ENCODE measurements around the gene OASL. TPM values are rescaled to one million over a fixed set of nuclear protein-coding genes. Genes with fewer than 3 reads are reported as not detected.

Gene OASL
- polyA plus RNA-seq, 1 donor from 2014 or later, result 0.42 TPM

DNA sequence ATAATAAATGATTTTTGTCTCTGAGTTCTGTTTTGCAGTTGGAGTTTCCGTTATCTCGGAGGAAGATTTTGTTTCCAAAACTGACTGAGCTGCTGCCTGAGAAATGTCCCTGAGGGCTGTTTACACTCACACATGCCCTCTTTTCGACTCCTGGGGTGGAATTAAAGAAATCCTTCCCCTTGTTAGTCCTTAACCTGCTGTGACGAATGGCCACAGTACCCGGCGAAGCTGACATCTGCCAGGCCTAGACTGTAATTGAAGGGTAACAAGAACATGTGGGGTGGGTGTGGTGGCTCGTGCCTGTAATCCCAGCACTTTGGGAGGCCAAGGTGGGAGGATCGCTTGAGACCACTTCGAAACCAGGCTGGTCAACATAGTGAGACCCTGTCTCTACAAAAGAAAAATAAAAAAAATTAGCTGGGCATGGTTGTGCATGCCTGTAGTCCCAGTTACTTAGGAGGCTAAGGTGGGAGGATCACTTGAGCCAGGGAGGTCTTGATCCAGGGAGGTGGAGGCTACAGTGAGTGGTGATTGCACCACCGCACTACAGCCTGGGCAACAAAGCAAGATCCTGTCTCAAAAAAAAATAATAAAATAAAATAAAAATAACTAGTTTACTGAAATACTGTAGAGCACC, 8.4 kb downstream of the OASL start:
- H3K9me2 ChIP-seq (ENCODE audit: insufficient read depth, low read length), result no peaks in the 10 kb centered on the region
- no peak overlapping the region for H2AFZ ChIP-seq (ENCODE audit: low read depth, low read length)

DNA sequence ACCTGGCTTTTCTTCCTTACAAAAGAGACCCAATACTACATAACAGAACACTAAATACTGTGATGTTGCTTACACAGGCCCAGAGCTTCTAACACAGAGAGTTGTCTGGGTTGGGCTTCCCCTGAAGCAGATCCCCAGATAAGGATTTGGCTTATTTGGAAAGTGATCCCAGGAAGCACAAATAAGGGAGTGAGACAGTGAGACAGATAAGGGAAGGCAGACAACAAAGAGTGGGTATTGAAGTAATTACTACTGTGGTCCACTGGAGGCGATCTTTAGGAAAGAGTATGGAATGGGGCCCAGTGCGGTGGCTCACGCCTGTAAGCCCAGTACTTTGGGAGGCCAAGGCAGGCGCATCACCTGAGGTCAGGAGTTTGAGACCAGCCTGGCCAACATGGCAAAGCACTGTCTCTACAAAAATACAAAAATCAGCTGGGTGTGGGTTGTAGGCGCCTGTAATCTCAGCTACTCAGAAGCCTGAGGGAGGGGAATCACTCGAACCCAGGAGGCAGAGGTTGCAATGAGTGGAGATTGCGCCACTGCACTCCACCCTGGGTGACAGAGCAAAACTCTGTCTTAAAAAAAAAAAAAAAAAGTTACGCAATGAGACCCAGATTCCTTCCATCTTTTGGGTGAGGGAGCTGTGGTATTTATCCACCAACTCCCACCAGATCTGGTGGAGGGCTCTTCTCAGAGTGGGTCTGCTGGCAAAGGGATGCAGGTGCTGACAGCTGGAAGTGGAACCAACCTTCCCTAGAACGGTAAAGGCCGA, 12.6 kb downstream of the OASL start:
- Histone ChIP-seq H3K36me3 (ENCODE audit: insufficient read depth, low read length) (no peaks in the 10 kb centered on the region), H3K79me2 (replicated peaks; ENCODE audit: insufficient read depth, low read length) (no peaks in the 10 kb centered on the region), H3K4me3 (ENCODE audit: low read length) (no peak overlapping the region), H3F3A (ENCODE audit: insufficient read depth, low read length, poor library complexity, severe bottlenecking) (no peaks in the 10 kb centered on the region), H3K9ac (ENCODE audit: low read length) (no peak overlapping the region), H3K27me3 (ENCODE audit: insufficient read depth, low read depth, low read length) (no peaks in the 10 kb centered on the region), H2AFZ (ENCODE audit: low read depth, low read length) (no peak overlapping the region), H3K27ac (ENCODE audit: low read length) (no peak overlapping the region), H3K9me2 (ENCODE audit: insufficient read depth, low read length) (no peaks in the 10 kb centered on the region), H3K4me2 (ENCODE audit: low read length) (no peak overlapping the region), H4K20me1 (ENCODE audit: insufficient read depth) (no peaks in the 10 kb centered on the region), H3K9me3 (ENCODE audit: low read length) (no peaks in the 10 kb centered on the region)
- TF ChIP-seq MXI1 (conservative IDR thresholded peaks at IDR 0.05; ENCODE audit: poor library complexity, severe bottlenecking), result no peak
- TF ChIP-seq, protein P1, sequence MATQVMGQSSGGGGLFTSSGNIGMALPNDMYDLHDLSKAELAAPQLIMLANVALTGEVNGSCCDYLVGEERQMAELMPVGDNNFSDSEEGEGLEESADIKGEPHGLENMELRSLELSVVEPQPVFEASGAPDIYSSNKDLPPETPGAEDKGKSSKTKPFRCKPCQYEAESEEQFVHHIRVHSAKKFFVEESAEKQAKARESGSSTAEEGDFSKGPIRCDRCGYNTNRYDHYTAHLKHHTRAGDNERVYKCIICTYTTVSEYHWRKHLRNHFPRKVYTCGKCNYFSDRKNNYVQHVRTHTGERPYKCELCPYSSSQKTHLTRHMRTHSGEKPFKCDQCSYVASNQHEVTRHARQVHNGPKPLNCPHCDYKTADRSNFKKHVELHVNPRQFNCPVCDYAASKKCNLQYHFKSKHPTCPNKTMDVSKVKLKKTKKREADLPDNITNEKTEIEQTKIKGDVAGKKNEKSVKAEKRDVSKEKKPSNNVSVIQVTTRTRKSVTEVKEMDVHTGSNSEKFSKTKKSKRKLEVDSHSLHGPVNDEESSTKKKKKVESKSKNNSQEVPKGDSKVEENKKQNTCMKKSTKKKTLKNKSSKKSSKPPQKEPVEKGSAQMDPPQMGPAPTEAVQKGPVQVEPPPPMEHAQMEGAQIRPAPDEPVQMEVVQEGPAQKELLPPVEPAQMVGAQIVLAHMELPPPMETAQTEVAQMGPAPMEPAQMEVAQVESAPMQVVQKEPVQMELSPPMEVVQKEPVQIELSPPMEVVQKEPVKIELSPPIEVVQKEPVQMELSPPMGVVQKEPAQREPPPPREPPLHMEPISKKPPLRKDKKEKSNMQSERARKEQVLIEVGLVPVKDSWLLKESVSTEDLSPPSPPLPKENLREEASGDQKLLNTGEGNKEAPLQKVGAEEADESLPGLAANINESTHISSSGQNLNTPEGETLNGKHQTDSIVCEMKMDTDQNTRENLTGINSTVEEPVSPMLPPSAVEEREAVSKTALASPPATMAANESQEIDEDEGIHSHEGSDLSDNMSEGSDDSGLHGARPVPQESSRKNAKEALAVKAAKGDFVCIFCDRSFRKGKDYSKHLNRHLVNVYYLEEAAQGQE (IDR thresholded peaks at IDR 0.05; ENCODE audit: borderline replicate concordance), result no peak
- TF ChIP-seq RAD21 (conservative IDR thresholded peaks at IDR 0.05), result no peak
- TF ChIP-seq, protein P2, sequence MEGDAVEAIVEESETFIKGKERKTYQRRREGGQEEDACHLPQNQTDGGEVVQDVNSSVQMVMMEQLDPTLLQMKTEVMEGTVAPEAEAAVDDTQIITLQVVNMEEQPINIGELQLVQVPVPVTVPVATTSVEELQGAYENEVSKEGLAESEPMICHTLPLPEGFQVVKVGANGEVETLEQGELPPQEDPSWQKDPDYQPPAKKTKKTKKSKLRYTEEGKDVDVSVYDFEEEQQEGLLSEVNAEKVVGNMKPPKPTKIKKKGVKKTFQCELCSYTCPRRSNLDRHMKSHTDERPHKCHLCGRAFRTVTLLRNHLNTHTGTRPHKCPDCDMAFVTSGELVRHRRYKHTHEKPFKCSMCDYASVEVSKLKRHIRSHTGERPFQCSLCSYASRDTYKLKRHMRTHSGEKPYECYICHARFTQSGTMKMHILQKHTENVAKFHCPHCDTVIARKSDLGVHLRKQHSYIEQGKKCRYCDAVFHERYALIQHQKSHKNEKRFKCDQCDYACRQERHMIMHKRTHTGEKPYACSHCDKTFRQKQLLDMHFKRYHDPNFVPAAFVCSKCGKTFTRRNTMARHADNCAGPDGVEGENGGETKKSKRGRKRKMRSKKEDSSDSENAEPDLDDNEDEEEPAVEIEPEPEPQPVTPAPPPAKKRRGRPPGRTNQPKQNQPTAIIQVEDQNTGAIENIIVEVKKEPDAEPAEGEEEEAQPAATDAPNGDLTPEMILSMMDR (IDR thresholded peaks at IDR 0.05; ENCODE audit: poor library complexity, severe bottlenecking), result no peak
- no peak for TF ChIP-seq SMC3 (conservative IDR thresholded peaks at IDR 0.05; ENCODE audit: poor library complexity)
- no peak for TF ChIP-seq EZH2 (IDR thresholded peaks at IDR 0.05; ENCODE audit: borderline replicate concordance, insufficient read depth, low read length, poor library complexity, severe bottlenecking)
- TF ChIP-seq EP300 (conservative IDR thresholded peaks at IDR 0.05; ENCODE audit: poor library complexity, severe bottlenecking), result no peak
- no peak for TF ChIP-seq TAF1 (IDR thresholded peaks at IDR 0.05; ENCODE audit: low read depth)
- TF ChIP-seq POLR2AphosphoS5 (IDR thresholded peaks at IDR 0.05), result no peak

More for the DNA sequence above, 8.4 kb downstream of the OASL start:
- Histone ChIP-seq H3K9me3 (ENCODE audit: low read length) (no peaks in the 10 kb centered on the region), H3F3A (ENCODE audit: insufficient read depth, low read length, poor library complexity, severe bottlenecking) (no peaks in the 10 kb centered on the region), H3K9ac (ENCODE audit: low read length) (no peak overlapping the region), H3K27me3 (ENCODE audit: insufficient read depth, low read depth, low read length) (no peaks in the 10 kb centered on the region), H3K4me2 (ENCODE audit: low read length) (no peak overlapping the region), H3K79me2 (replicated peaks; ENCODE audit: insufficient read depth, low read length) (no peaks in the 10 kb centered on the region), H4K20me1 (ENCODE audit: insufficient read depth) (no peaks in the 10 kb centered on the region), H3K27ac (ENCODE audit: low read length) (no peak overlapping the region), H3K4me3 (ENCODE audit: low read length) (no peak overlapping the region), H3K36me3 (ENCODE audit: insufficient read depth, low read length) (no peaks in the 10 kb centered on the region)
- TF ChIP-seq EZH2 (IDR thresholded peaks at IDR 0.05; ENCODE audit: borderline replicate concordance, insufficient read depth, low read length, poor library complexity, severe bottlenecking) (no peak), MXI1 (conservative IDR thresholded peaks at IDR 0.05; ENCODE audit: poor library complexity, severe bottlenecking) (no peak)
- TF ChIP-seq, protein P2 (IDR thresholded peaks at IDR 0.05; ENCODE audit: poor library complexity, severe bottlenecking), result no peak
